ENCODE data around the gene AK1.

The AK1 gene

GRCh38 chr9:127832248-127832647 is 45.2 kb downstream of the AK1 start:
- Histone ChIP-seq H3K4me1 (peaks cover 5 to 81% (median 45%) of the 10 kb centered on the region in 4 donors), H3K27me3 (no peaks in the 10 kb centered on the region), H3K9me3 (no peaks in the 10 kb centered on the region), H3K27ac (peak overlapping the region; percentile 53 to 86), H3K36me3 (no peaks in the 10 kb centered on the region), H3K4me3 (no peak overlapping the region)
- no peak for TF ChIP-seq CTCF (IDR thresholded peaks at IDR 0.05)
- DNase-seq, result peak in 1 of 2 donors; percentile 71
- intact Hi-C loops (cut with DNase I; ENCODE audit: low total_unique reads), result no loop called here

- H3K27me3 ChIP-seq, result no peaks in the 10 kb centered on the region
- H3K27ac ChIP-seq, result peak overlapping the region; percentile 68 to 69
- DNase-seq, result no peak
- H3K9me3 ChIP-seq, result no peaks in the 10 kb centered on the region
- H3K4me3 ChIP-seq, result no peak overlapping the region
- intact Hi-C loops (cut with DNase I; ENCODE audit: low total_unique reads), result no loop called here
- peaks cover 0 to 59% (median 25%) of the 10 kb centered on the region in 4 donors for H3K4me1 ChIP-seq
- no peak for TF ChIP-seq CTCF (IDR thresholded peaks at IDR 0.05)
- peaks cover 0 to 24% (median 5%) of the 10 kb centered on the region in 3 donors for H3K36me3 ChIP-seq
These were observed 48.1 kb downstream of the AK1 start for GRCh38 chr9:127829205-127829906.

GRCh38 chr9:127828262-127829031 is 49.0 kb downstream of the AK1 start:
- H3K9me3 ChIP-seq, result no peaks in the 10 kb centered on the region
- peak overlapping the region; percentile 28 to 41 for H3K4me3 ChIP-seq
- peak overlapping the region; percentile 68 to 69 for H3K27ac ChIP-seq
- peak; percentile 90 to 93 for DNase-seq
- peaks cover 0 to 50% (median 21%) of the 10 kb centered on the region in 4 donors for H3K4me1 ChIP-seq
- intact Hi-C loops (cut with DNase I; ENCODE audit: low total_unique reads), result no loop called here
- peaks cover 0 to 30% (median 12%) of the 10 kb centered on the region in 3 donors for H3K36me3 ChIP-seq
- peak in 1 of 2 experiments; percentile 6 for TF ChIP-seq CTCF (IDR thresholded peaks at IDR 0.05)
- H3K27me3 ChIP-seq, result no peaks in the 10 kb centered on the region

- Histone ChIP-seq H3K4me1 (peaks cover 0 to 30% (median 14%) of the 10 kb centered on the region in 4 donors), H3K36me3 (peaks cover 0 to 40% (median 12%) of the 10 kb centered on the region in 3 donors), H3K9me3 (no peaks in the 10 kb centered on the region), H3K4me3 (no peak overlapping the region), H3K27ac (peak overlapping the region; percentile 14 to 68), H3K27me3 (no peaks in the 10 kb centered on the region)
- no peak for TF ChIP-seq CTCF (IDR thresholded peaks at IDR 0.05)
- DNase-seq, result no peak
- intact Hi-C loops (cut with DNase I; ENCODE audit: low total_unique reads), result no loop called here
These were observed 51.1 kb downstream of the AK1 start for GRCh38 chr9:127826253-127826913.

- Histone ChIP-seq H3K36me3 (peaks cover 0 to 45% (median 21%) of the 10 kb centered on the region in 3 donors), H3K4me1 (peaks cover 0 to 29% (median 14%) of the 10 kb centered on the region in 4 donors), H3K27me3 (no peaks in the 10 kb centered on the region), H3K4me3 (no peak overlapping the region), H3K27ac (peak overlapping the region in 1 of 2 donors; percentile 14), H3K9me3 (no peaks in the 10 kb centered on the region)
- peak in 1 of 2 experiments; percentile 12 for TF ChIP-seq CTCF (IDR thresholded peaks at IDR 0.05)
- intact Hi-C loops (cut with DNase I; ENCODE audit: low total_unique reads), result no loop called here
- DNase-seq, result no peak
These were observed 52.0 kb downstream of the AK1 start for GRCh38 chr9:127825319-127826051.

Measured in tibial artery (tissue), 4 donors.